H9 (cell line): ENCODE measurements around the gene CEP68. TPM values are rescaled to one million over a fixed set of nuclear protein-coding genes. Genes with fewer than 3 reads are reported as not detected.

ENCODE experiments used
- DNase-seq: peaks from one replicate; pipeline ENCODE4 v3.0.0-alpha.2; 2017
- H2AFZ ChIP-seq: one replicate; pipeline ENCODE4 v1.6.1; 2013; ENCODE audit warnings: mild to moderate bottlenecking, low read length, control low read depth, moderate library complexity
- H2AK5ac ChIP-seq: 2 replicates; pipeline ENCODE4 v1.6.1; 2013; ENCODE audit warnings: low read length, control low read depth, mixed read lengths; ENCODE audit not compliant: insufficient read length
- H2BK120ac ChIP-seq: one replicate; pipeline ENCODE4 v1.6.1; 2013; ENCODE audit warnings: low read depth, mild to moderate bottlenecking, low read length, control low read depth, inconsistent platforms; ENCODE audit not compliant: poor library complexity, severe bottlenecking
- H2BK12ac ChIP-seq: 2 replicates; pipeline ENCODE4 v1.6.1; 2013; ENCODE audit warnings: low read length, control low read depth, mixed read lengths, low read depth; ENCODE audit not compliant: insufficient read length
- H2BK15ac ChIP-seq: 2 replicates; pipeline ENCODE4 v1.6.1; 2013; ENCODE audit warnings: low read depth, low read length, control low read depth
- H2BK20ac ChIP-seq: one replicate; pipeline ENCODE4 v1.6.1; 2013; ENCODE audit warnings: low read depth, mild to moderate bottlenecking, low read length, control low read depth, inconsistent platforms; ENCODE audit not compliant: poor library complexity, severe bottlenecking
- H2BK5ac ChIP-seq: 2 replicates; pipeline ENCODE4 v1.6.1; 2013; ENCODE audit warnings: low read length, control low read depth, mixed read lengths; ENCODE audit not compliant: insufficient read length
- H3K14ac ChIP-seq: 2 replicates; pipeline ENCODE4 v1.6.1; 2013; ENCODE audit warnings: low read length, control low read depth; ENCODE audit not compliant: insufficient read depth
- H3K18ac ChIP-seq: 2 replicates; pipeline ENCODE4 v1.6.1; 2013; ENCODE audit warnings: low read depth, mild to moderate bottlenecking, mixed read lengths, low read length, control low read depth; ENCODE audit not compliant: insufficient read length
- H3K23ac ChIP-seq: 2 replicates; pipeline ENCODE4 v1.6.1; 2013; ENCODE audit warnings: low read length, control low read depth, mixed read lengths, low read depth; ENCODE audit not compliant: insufficient read length
- H3K23me2 ChIP-seq: 2 replicates; pipeline ENCODE4 v1.6.1; 2013; ENCODE audit warnings: low read depth, mild to moderate bottlenecking, mixed read lengths, low read length, control low read depth; ENCODE audit not compliant: insufficient read length, poor library complexity, severe bottlenecking
- H3K27ac ChIP-seq: 2 replicates; pipeline ENCODE4 v1.5.1; 2013; ENCODE audit warnings: low read length, control low read depth, mixed read lengths, low read depth; ENCODE audit not compliant: insufficient read length
- H3K27me3 ChIP-seq: 2 replicates; pipeline ENCODE4 v1.6.1; 2013; ENCODE audit warnings: low read length, control low read depth, inconsistent platforms; ENCODE audit not compliant: insufficient read depth
- H3K4ac ChIP-seq: 2 replicates; pipeline ENCODE4 v1.6.1; 2013; ENCODE audit warnings: low read depth, mild to moderate bottlenecking, control low read depth, inconsistent platforms, low read length, moderate library complexity
- H3K4me1 ChIP-seq: 2 replicates; pipeline ENCODE4 v1.6.1; 2013; ENCODE audit warnings: low read length, control low read depth, inconsistent platforms; ENCODE audit not compliant: insufficient read depth
- H3K4me2 ChIP-seq: 2 replicates; pipeline ENCODE4 v1.6.1; 2013; ENCODE audit warnings: low read length, control low read depth, mixed read lengths; ENCODE audit not compliant: insufficient read length, insufficient read depth
- H3K56ac ChIP-seq: 2 replicates; pipeline ENCODE4 v1.6.1; 2013; ENCODE audit warnings: low read depth, mild to moderate bottlenecking, mixed read lengths, low read length, control low read depth; ENCODE audit not compliant: insufficient read length
- H3K79me1 ChIP-seq: 2 replicates; pipeline ENCODE4 v1.6.1; 2013; ENCODE audit warnings: low read depth, mild to moderate bottlenecking, moderate library complexity, low read length, control low read depth, inconsistent platforms; ENCODE audit not compliant: insufficient read depth, poor library complexity, severe bottlenecking
- H3K79me2 ChIP-seq: 2 replicates; pipeline ENCODE4 v1.6.1; 2013; ENCODE audit warnings: low read length, control low read depth, inconsistent platforms; ENCODE audit not compliant: insufficient read depth
- H3K9ac ChIP-seq: 2 replicates; pipeline ENCODE4 v1.6.1; 2013; ENCODE audit warnings: low read length, control low read depth, mixed read lengths; ENCODE audit not compliant: insufficient read length; ENCODE audit errors: extremely low read depth
- H3K9me3 ChIP-seq: one replicate; pipeline ENCODE4 v1.6.1; 2013; ENCODE audit warnings: low read depth, low read length, inconsistent platforms; ENCODE audit not compliant: control insufficient read depth
- H3T11ph ChIP-seq: one replicate; pipeline ENCODE4 v1.6.1; 2013; ENCODE audit warnings: mild to moderate bottlenecking, low read length, control low read depth, inconsistent platforms
- H4K20me1 ChIP-seq: one replicate; pipeline ENCODE4 v1.6.1; 2013; ENCODE audit not compliant: control insufficient read depth, insufficient read length, insufficient read depth
- H4K5ac ChIP-seq: 2 replicates; pipeline ENCODE4 v1.6.1; 2013; ENCODE audit warnings: low read depth, mild to moderate bottlenecking, mixed read lengths, low read length, control low read depth; ENCODE audit not compliant: insufficient read length
- H4K8ac ChIP-seq: replicated peaks from 2 replicates; pipeline ENCODE4 v1.6.1; 2013; ENCODE audit warnings: low read length, control low read depth, mixed read lengths, low read depth; ENCODE audit not compliant: insufficient read length
- H4K91ac ChIP-seq: 2 replicates; pipeline ENCODE4 v1.6.1; 2013; ENCODE audit warnings: low read depth, mild to moderate bottlenecking, moderate library complexity, mixed read lengths, low read length, control low read depth; ENCODE audit not compliant: insufficient read length
- H3K27ac Mint-ChIP-seq, 3 experiments: 2 replicates in 2 of 3; 3 replicates in 1 of 3; pipeline ENCODE4 v1.8.0; 2020 to 2021; ENCODE audit warnings: mixed read lengths in 3 of 3, mild to moderate bottlenecking in 1 of 3, moderate library complexity in 1 of 3
- H3K27me3 Mint-ChIP-seq: 2 replicates; pipeline ENCODE4 v1.8.0; 2021; ENCODE audit warnings: low read depth, mild to moderate bottlenecking, moderate library complexity, mixed read lengths
- H3K36me3 Mint-ChIP-seq, 3 experiments: 2 replicates in 2 of 3; 3 replicates in 1 of 3; pipeline ENCODE4 v1.8.0; 2020 to 2021; ENCODE audit warnings: low read depth in 3 of 3, mixed read lengths in 3 of 3; ENCODE audit not compliant: insufficient read depth in 1 of 3
- H3K4me1 Mint-ChIP-seq, 2 experiments: 2 replicates each; pipeline ENCODE4 v1.8.0; 2020; ENCODE audit warnings: mixed read lengths in 2 of 2
- H3K4me3 Mint-ChIP-seq, 2 experiments: 2 replicates in 1 of 2; 3 replicates in 1 of 2; pipeline ENCODE4 v1.8.0; 2020 to 2021; ENCODE audit warnings: mild to moderate bottlenecking in 2 of 2, mixed read lengths in 2 of 2, moderate library complexity in 1 of 2
- H3K9me3 Mint-ChIP-seq, 2 experiments: 2 replicates in 1 of 2; 3 replicates in 1 of 2; pipeline ENCODE4 v1.8.0; 2020; ENCODE audit warnings: mild to moderate bottlenecking in 2 of 2, mixed read lengths in 2 of 2, moderate library complexity in 1 of 2
- whole genome bisulfite sequencing: extraction: QIAGEN DNeasy Blood & Tissue Kit; methylation state at CpG from one replicate; pipeline ENCODE4 v1.1.7; 2013; ENCODE audit warnings: missing lambda C conversion rate, low lambda C conversion rate, mixed read lengths; ENCODE audit not compliant: insufficient read length; ENCODE audit errors: extremely low coverage; 5-methylcytosine and 5-hydroxymethylcytosine counted together
- total RNA-seq: library from RNA; stranded (reverse); gene quantifications from 2 replicates; pipeline ENCODE4 v1.2.1, GENCODE V29; 2021
- TF ChIP-seq, protein P1 (sequence below): fragments of 200-600 bp; sonication (generic); conservative IDR thresholded peaks from 3 replicates; pipeline ENCODE4 v1.8.0; 2021; ENCODE audit warnings: antibody characterized with exemption, mild to moderate bottlenecking

CEP68 gene
- total RNA-seq, 1 experiment from 2014 or later: 20.2 TPM

DNA sequence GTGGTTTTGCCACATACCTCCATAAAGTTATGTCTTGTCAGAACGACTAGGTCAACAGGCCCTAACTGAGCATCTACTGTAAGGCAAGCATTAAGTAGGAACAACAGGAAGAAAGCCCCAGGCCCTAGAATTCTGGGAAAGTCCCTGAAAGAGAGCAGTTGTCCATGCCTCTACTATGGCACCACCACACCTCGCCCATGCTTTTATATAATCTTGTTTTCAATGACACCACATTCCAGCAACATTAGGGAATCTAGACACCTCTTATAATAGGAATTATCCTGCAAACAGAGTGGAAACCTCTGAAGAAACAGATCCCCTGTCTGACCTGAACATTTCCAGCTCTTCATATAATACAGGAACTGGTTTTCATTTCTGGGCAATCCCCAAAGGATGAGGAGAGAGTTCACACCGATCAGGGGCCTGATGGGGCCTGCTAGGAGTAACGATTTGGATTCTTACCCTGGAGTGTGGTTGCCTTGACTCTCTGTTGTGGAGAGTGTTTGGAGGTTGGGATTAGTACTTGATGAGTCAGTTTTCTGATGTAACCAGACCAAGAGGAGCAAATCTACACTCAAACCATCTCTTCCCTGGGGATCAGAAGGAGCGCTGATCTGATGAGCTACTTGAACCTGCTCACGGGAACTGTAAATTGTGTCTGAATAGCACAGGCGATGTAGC, 31.9 kb upstream of the CEP68 start:
- no peak overlapping the region for H3K27ac ChIP-seq
- no peaks in the 10 kb centered on the region for H3K27me3 ChIP-seq
- no peak overlapping the region for H3K4ac ChIP-seq
- H4K20me1 ChIP-seq: no peaks in the 10 kb centered on the region
- H3K4me3 Mint-ChIP-seq: no peak overlapping the region
- H3K18ac ChIP-seq: no peak overlapping the region
- H3K36me3 Mint-ChIP-seq: no peaks in the 10 kb centered on the region; a peak in 1 of 7 replicates
- peaks cover 3 to 5% of the 10 kb centered on the region in 2 experiments; a peak in 2 of 4 replicates for H3K4me1 Mint-ChIP-seq
- H2BK5ac ChIP-seq: no peak overlapping the region
- H2BK20ac ChIP-seq: no peak overlapping the region
- no peak overlapping the region for H3T11ph ChIP-seq
- H4K91ac ChIP-seq: no peak overlapping the region
- H3K79me2 ChIP-seq: no peaks in the 10 kb centered on the region
- TF ChIP-seq, protein P1, sequence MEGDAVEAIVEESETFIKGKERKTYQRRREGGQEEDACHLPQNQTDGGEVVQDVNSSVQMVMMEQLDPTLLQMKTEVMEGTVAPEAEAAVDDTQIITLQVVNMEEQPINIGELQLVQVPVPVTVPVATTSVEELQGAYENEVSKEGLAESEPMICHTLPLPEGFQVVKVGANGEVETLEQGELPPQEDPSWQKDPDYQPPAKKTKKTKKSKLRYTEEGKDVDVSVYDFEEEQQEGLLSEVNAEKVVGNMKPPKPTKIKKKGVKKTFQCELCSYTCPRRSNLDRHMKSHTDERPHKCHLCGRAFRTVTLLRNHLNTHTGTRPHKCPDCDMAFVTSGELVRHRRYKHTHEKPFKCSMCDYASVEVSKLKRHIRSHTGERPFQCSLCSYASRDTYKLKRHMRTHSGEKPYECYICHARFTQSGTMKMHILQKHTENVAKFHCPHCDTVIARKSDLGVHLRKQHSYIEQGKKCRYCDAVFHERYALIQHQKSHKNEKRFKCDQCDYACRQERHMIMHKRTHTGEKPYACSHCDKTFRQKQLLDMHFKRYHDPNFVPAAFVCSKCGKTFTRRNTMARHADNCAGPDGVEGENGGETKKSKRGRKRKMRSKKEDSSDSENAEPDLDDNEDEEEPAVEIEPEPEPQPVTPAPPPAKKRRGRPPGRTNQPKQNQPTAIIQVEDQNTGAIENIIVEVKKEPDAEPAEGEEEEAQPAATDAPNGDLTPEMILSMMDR: no peak
- no peak overlapping the region for H3K56ac ChIP-seq
- H3K23ac ChIP-seq: no peak overlapping the region
- WGBS: no CpG with 5 or more reads among the region's 7 CpGs
- H4K5ac ChIP-seq: no peak overlapping the region
- no peak overlapping the region for H2BK120ac ChIP-seq
- H3K9me3 ChIP-seq: no peaks in the 10 kb centered on the region
- H2AFZ ChIP-seq: no peak overlapping the region
- H3K9me3 Mint-ChIP-seq: no peaks in the 10 kb centered on the region
- no peak overlapping the region for H2BK12ac ChIP-seq
- no peaks in the 10 kb centered on the region for H3K27me3 Mint-ChIP-seq
- no peak overlapping the region for H3K14ac ChIP-seq
- no peak overlapping the region for H2AK5ac ChIP-seq
- DNase-seq: no peak
- H4K8ac ChIP-seq: no peak overlapping the region
- H2BK15ac ChIP-seq: no peak overlapping the region
- no peaks in the 10 kb centered on the region for H3K79me1 ChIP-seq
- no peak overlapping the region for H3K9ac ChIP-seq
- no peaks in the 10 kb centered on the region for H3K4me1 ChIP-seq
- no peak overlapping the region for H3K4me2 ChIP-seq
- H3K27ac Mint-ChIP-seq: no peak overlapping the region
- no peaks in the 10 kb centered on the region for H3K23me2 ChIP-seq
